C4-2B (cell line): ENCODE data around the gene KAT5.

Experiments used
- ZFX ChIP-seq: fragments of 450-650 bp; IDR thresholded peaks from 2 replicates; pipeline ENCODE4 v1.6.1; 2017
- TF ChIP-seq, protein P1 (sequence below): fragments of 450-650 bp; conservative IDR thresholded peaks from 2 replicates; pipeline ENCODE4 v1.5.1; 2017; ENCODE audit warnings: mild to moderate bottlenecking

DNA sequence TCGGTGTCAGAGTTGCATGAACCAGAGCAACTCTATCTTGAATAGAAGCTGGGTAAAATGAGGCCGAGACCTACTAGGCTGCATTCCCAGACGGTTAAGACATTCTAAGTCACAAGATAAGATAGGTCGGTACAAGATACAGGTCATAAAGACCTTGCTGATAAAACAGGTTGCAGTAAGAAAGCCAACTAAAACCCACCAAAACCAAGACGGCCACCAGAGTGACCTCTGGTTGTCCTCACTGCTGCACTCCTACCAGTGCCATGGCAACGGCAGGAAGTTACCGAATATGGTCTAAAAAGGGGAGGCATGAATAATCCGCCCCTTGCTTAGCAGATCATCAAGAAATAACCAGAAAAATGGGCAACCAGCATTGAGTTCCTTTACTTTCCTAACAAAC, 2.4 kb upstream of the KAT5 start:
- TF ChIP-seq, protein P1, sequence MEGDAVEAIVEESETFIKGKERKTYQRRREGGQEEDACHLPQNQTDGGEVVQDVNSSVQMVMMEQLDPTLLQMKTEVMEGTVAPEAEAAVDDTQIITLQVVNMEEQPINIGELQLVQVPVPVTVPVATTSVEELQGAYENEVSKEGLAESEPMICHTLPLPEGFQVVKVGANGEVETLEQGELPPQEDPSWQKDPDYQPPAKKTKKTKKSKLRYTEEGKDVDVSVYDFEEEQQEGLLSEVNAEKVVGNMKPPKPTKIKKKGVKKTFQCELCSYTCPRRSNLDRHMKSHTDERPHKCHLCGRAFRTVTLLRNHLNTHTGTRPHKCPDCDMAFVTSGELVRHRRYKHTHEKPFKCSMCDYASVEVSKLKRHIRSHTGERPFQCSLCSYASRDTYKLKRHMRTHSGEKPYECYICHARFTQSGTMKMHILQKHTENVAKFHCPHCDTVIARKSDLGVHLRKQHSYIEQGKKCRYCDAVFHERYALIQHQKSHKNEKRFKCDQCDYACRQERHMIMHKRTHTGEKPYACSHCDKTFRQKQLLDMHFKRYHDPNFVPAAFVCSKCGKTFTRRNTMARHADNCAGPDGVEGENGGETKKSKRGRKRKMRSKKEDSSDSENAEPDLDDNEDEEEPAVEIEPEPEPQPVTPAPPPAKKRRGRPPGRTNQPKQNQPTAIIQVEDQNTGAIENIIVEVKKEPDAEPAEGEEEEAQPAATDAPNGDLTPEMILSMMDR = no peak
- TF ChIP-seq ZFX = no peak
